Memory B cell (primary cell): ENCODE results near the gene MAGIX.

Experiments
- ATAC-seq: fragments of 150-1000 bp; cut with Tn5 transposase; 2 replicates; pipeline ENCODE4 v1.10.0; 2021; ENCODE audit warnings: low read depth, mild to moderate bottlenecking, moderate library complexity
- DNase-seq, 2 donors: peaks; one replicate each; pipeline ENCODE4 v3.0.0; 2022; ENCODE audit warnings: low spot score in 2 of 2
- H3K27ac Mint-ChIP-seq: one replicate; pipeline ENCODE4 v1.8.0; 2022; ENCODE audit warnings: mild to moderate bottlenecking, moderate library complexity, mixed read lengths
- H3K27me3 Mint-ChIP-seq: one replicate; pipeline ENCODE4 v1.8.0; 2022; ENCODE audit warnings: mixed read lengths
- H3K36me3 Mint-ChIP-seq: one replicate; pipeline ENCODE4 v1.8.0; 2022; ENCODE audit warnings: mild to moderate bottlenecking, mixed read lengths
- H3K4me1 Mint-ChIP-seq: one replicate; pipeline ENCODE4 v1.8.0; 2022; ENCODE audit warnings: mixed read lengths
- H3K4me3 Mint-ChIP-seq: one replicate; pipeline ENCODE4 v1.8.0; 2022; ENCODE audit warnings: mild to moderate bottlenecking, moderate library complexity, mixed read lengths
- H3K9me3 Mint-ChIP-seq: one replicate; pipeline ENCODE4 v1.8.0; 2022; ENCODE audit warnings: mixed read lengths

Gene MAGIX

DNA sequence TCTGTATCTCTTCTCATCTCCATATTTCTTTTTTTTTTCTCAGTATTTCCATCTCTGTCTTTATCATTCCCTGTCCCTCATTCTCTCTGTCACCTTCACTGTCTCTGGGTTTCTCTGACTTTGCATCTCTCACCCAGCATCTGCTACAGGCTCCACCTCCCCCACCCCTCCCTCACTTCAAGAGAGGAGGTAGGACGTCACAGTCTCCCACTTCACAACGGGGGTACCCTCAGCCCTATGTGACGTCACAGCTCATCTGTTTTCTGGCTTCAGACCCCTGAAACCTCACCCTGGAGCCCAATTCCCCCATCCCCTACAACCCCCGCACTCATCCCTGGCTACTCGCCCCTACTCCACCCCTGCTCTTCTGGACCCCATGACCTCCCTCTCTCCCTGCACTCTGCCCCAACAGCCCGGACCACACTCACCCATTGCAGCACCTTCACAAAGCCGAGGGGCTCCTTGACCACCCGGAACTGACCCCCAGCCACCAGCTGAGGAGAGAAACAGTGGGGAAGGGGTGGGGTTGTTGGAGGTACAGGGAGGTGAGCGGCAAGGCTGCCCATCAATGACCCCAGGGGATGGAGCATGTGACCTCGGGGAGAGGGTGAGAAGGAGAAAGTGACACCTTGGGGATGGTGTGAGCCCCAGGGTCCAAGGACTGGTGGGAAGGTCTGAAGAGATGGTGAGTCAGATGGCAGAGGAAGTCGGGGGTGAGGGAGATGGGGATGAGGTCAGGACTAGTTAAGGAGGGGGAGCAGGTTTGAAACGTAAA is 36.2 kb downstream of the MAGIX start:
- ATAC-seq, result no peak
- peak overlapping the region; percentile 70 for H3K4me3 Mint-ChIP-seq

DNA sequence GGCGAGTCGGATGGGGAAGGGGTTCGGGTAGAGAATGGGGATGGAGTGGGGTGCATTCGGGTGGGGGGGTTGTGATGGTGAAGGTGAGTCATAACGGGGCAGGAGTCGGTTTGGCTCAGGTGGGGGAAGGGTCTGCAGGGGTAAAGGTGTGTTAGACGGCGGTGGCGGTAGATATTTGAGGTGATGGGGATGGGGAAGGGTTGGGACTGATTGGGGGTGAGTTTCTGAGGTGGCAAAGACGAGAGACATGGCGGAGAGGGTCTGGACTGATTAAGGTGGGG is 36.7 kb downstream of the MAGIX start:
- no peak for ATAC-seq
- Mint-ChIP-seq H3K4me1 (peaks cover 20% of the 10 kb centered on the region), H3K36me3 (peaks cover 6% of the 10 kb centered on the region), H3K9me3 (no peaks in the 10 kb centered on the region), H3K4me3 (peak overlapping the region; percentile 70), H3K27ac (no peak overlapping the region), H3K27me3 (no peaks in the 10 kb centered on the region)
- no peak for DNase-seq

More for the DNA sequence above, 36.2 kb downstream of the MAGIX start:
- Mint-ChIP-seq H3K4me1 (peaks cover 20% of the 10 kb centered on the region), H3K9me3 (no peaks in the 10 kb centered on the region), H3K27me3 (no peaks in the 10 kb centered on the region), H3K27ac (no peak overlapping the region), H3K36me3 (peaks cover 6% of the 10 kb centered on the region)
- no peak for DNase-seq

DNA sequence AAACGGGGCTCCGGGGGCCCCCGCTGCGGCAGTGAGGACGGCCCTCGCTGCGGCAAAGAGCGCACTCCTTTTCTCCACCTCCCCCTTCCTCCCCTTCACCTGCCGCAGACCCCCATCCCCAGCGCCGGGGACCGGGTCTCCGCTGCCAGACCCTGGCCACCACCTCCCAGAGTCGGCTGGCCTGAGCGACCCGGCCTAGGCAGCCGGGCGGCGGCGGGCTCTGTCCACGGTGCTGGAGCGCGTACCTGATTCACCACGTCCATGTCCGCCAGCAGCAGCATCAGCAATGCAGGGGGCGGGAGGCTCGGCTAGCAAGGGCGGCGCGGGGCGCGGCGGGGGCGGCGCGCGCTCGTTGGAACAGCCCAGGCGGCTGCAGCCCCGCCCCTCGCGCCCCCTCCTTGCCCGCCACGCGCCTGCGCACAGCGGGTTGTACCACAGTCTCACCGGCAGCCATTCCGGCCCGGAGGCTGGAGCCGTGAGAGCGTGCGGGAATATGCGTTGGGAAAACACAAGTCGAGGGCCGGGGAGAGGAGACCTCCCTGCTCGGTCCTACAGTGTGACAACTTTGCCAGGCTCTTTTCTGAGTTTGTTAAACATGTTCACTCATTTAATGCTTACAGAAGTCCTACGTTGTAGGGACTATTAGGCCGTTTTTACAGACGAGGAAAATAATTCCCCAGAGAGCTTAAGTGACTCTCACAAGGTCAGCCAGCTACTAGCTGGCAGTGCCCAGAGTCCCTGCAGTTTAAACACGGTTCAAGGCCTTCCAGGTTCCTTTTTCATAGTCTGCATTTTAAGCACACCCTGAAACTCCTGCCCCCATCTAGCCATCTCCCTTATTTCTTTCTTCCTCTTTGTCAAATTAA is 37.6 kb downstream of the MAGIX start, which contains the start of gene SYP:
Gene SYP (minus strand): TSS at position 288 of the 866 bp plus-strand sequence. CDS start 7 bp downstream, at position 281.
- Mint-ChIP-seq H3K27ac (peak within 1 kb of the TSS; percentile 47), H3K9me3 (no peaks in the 10 kb centered on the region), H3K4me3 (peak within 1 kb of the TSS; percentile 70), H3K27me3 (no peaks in the 10 kb centered on the region), H3K36me3 (peaks cover 6% of the 10 kb centered on the region), H3K4me1 (peaks cover 20% of the 10 kb centered on the region)
- ATAC-seq (peak; percentile 97), DNase-seq (peak; percentile 83 to 85)

- ATAC-seq, result no peak
- Mint-ChIP-seq H3K27me3 (no peaks in the 10 kb centered on the region), H3K4me1 (peaks cover 16% of the 10 kb centered on the region), H3K9me3 (no peaks in the 10 kb centered on the region), H3K27ac (no peak overlapping the region), H3K4me3 (no peak overlapping the region), H3K36me3 (peaks cover 3% of the 10 kb centered on the region)
- no peak for DNase-seq
Observed at GRCh38 chrX:49202022-49202421, 39.5 kb downstream of the MAGIX start.

DNA sequence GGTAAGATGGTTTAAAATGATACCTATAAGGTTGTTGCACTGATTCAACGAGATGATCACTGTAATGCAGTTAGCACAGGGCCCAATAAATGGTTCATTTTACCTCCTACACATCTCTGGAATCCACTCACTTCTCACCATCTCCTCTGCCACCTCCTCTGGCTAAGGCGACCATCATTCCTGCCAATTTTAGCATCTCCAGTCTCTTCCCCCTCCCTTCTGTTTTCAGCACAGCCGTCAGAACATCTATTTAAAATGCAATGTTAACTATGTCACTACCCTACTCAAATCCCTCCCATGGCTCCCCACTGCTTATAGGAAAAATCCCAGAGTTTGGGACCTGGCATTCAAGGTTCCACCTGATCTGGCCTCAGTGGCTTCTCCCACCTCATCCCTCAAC is 41.0 kb downstream of the MAGIX start:
- no peak overlapping the region for H3K27ac Mint-ChIP-seq
- ATAC-seq, result no peak

GRCh38 chrX:49204017-49204416 is 41.5 kb downstream of the MAGIX start:
- Mint-ChIP-seq H3K27ac (no peak overlapping the region), H3K4me1 (peaks cover 7% of the 10 kb centered on the region), H3K9me3 (no peaks in the 10 kb centered on the region), H3K4me3 (no peak overlapping the region), H3K27me3 (peaks cover 1% of the 10 kb centered on the region), H3K36me3 (no peaks in the 10 kb centered on the region)
- ATAC-seq (no peak), DNase-seq (no peak)

More for the DNA sequence above, 41.0 kb downstream of the MAGIX start:
- no peaks in the 10 kb centered on the region for H3K9me3 Mint-ChIP-seq
- DNase-seq, result no peak
- H3K4me1 Mint-ChIP-seq, result peaks cover 10% of the 10 kb centered on the region
- no peak overlapping the region for H3K4me3 Mint-ChIP-seq
- H3K27me3 Mint-ChIP-seq, result peaks cover 1% of the 10 kb centered on the region
- no peaks in the 10 kb centered on the region for H3K36me3 Mint-ChIP-seq

DNA sequence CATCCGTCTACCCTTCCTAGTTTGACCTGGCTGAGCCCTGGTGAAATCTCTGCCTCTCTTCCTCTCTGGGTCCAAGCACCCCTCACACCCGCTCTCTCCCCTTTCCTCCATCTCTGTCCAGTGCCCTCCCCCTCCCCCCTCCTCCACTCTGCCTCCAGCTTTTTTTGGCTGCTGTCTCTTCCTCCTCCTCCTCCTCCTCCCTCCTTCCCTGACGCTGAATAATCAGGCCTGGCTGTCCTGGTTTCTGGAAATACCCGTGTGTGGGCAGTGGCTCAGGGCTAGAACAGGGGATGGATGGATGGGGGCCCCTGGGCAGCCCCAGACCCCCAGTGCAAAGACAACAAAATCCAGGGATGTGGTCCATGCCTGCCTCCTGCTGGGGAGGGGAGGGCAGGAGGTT is 42.2 kb downstream of the MAGIX start:
- H3K9me3 Mint-ChIP-seq, result no peaks in the 10 kb centered on the region
- H3K36me3 Mint-ChIP-seq, result no peaks in the 10 kb centered on the region
- H3K4me1 Mint-ChIP-seq, result peaks cover 3% of the 10 kb centered on the region
- ATAC-seq, result no peak
- H3K4me3 Mint-ChIP-seq, result no peak overlapping the region
- H3K27ac Mint-ChIP-seq, result no peak overlapping the region
- DNase-seq, result no peak
- H3K27me3 Mint-ChIP-seq, result peaks cover 1% of the 10 kb centered on the region

DNA sequence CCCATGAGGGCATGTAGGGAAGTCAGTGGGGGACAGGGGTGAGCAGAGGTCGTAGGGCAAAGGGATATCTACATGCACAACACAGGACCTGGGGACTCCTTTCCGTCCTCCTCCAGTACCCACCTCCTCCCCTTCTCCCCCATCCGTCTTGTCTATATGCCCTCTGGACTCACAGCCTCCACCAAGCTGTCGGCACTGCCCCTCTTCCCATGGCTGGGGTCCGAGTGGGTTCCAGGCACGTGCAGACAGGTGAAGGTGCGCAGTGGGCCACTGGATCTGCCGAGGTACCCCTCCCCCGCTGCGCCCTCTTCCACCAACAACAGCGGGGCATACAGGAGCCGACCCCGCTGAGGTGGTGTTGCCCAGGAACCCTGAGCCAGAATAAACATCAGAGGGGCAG is 42.9 kb downstream of the MAGIX start:
- ATAC-seq (no peak), DNase-seq (no peak)
- no peak overlapping the region for H3K4me3 Mint-ChIP-seq
- H3K9me3 Mint-ChIP-seq, result no peaks in the 10 kb centered on the region
- H3K27me3 Mint-ChIP-seq, result peaks cover 1% of the 10 kb centered on the region
- no peaks in the 10 kb centered on the region for H3K36me3 Mint-ChIP-seq
- H3K27ac Mint-ChIP-seq, result no peak overlapping the region
- H3K4me1 Mint-ChIP-seq, result peaks cover 3% of the 10 kb centered on the region

DNA sequence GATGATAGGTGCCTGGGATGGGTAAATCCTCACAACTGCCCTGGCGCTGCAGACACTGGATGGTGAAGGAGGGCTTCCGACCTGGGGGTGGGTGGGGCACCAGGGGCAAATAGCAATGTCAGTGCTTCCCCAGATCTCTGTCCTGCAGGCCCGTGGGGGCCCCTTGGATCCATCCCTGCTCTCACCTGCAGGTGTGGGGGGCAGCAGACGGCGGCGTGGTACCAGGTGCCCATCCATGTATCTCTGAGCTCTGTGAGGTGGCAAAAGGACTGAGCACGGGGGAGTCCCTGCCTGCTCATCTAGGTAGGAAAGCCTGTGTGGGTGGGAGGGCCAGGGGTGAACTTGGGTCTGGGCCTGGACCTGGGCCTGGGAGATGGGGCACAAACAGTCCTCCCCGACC is 44.0 kb downstream of the MAGIX start:
- Mint-ChIP-seq H3K4me3 (no peak overlapping the region), H3K36me3 (no peaks in the 10 kb centered on the region), H3K27me3 (peaks cover 1% of the 10 kb centered on the region), H3K9me3 (no peaks in the 10 kb centered on the region), H3K4me1 (no peaks in the 10 kb centered on the region), H3K27ac (no peak overlapping the region)
- ATAC-seq (no peak), DNase-seq (no peak)

DNA sequence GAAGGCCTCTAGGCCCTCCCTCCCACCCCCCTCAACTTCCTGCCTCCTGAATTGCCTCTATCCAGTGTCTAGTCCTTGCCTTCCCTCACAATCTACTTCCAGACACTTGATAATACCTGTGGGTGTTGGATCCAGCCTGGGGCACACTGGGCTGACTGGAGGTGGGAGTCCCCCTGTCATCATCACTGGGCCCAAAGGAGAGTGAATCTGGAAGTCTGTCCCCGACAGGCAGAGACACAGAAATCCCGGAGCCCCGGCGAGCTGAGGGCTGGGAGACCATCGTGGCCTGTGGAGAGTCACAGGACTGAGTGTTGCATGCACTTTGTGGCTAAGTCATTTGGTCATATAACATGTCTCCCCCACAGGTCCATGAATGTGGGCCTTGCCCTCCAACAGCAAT is 45.8 kb downstream of the MAGIX start:
- no peak overlapping the region for H3K4me3 Mint-ChIP-seq
- no peaks in the 10 kb centered on the region for H3K4me1 Mint-ChIP-seq
- H3K36me3 Mint-ChIP-seq, result peaks cover 4% of the 10 kb centered on the region
- DNase-seq, result no peak
- no peak overlapping the region for H3K27ac Mint-ChIP-seq
- H3K27me3 Mint-ChIP-seq, result peaks cover 1% of the 10 kb centered on the region
- peaks cover 4% of the 10 kb centered on the region for H3K9me3 Mint-ChIP-seq
- no peak for ATAC-seq

DNA sequence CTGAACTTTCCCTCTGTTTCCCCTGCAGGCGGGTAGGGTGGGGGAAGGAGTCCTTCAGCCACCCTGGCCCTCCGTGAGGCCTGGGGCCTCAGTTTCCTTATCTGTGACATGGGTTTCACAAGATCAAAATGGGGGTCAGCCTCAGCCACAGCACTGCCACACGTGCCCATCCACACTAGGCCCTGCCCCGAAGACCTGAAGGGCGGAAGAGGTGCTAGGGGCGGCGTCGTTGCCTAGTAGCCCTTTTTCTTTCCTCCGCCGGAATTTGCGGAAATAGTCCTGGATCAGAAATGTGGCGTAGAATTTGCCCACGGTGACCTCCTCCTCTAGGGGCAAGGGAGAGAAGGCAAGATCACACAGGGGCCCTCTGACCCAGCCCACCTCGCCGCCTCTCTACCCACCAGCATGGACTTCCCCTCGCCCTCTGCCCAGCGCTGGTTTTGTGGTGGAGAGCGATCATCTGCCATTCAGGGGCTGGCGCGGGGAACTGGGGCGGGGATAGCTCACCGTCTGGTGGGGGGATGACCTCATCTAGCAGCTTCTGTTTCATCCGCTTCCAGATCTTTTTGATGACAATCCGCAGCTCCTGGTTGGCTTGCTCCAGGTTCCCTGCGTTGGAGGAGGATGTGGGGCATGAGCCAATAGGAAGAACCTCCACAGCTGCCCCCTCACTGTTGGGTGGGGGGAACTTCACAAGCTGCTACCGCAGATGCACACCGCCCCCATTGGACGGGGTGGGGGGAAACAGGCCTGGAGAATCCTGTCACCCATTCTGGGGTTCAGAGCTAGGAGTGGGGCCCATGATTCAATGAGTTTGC is 47.1 kb downstream of the MAGIX start:
- H3K4me3 Mint-ChIP-seq, result no peak overlapping the region
- peaks cover 1% of the 10 kb centered on the region for H3K27me3 Mint-ChIP-seq
- peaks cover 5% of the 10 kb centered on the region for H3K36me3 Mint-ChIP-seq
- H3K27ac Mint-ChIP-seq, result no peak overlapping the region
- H3K9me3 Mint-ChIP-seq, result peaks cover 5% of the 10 kb centered on the region
- no peak for ATAC-seq
- no peaks in the 10 kb centered on the region for H3K4me1 Mint-ChIP-seq
- DNase-seq, result no peak

- DNase-seq, result no peak
- Mint-ChIP-seq H3K27me3 (peaks cover 1% of the 10 kb centered on the region), H3K4me3 (no peak overlapping the region), H3K36me3 (peaks cover 8% of the 10 kb centered on the region), H3K9me3 (peaks cover 5% of the 10 kb centered on the region), H3K27ac (no peak overlapping the region), H3K4me1 (no peaks in the 10 kb centered on the region)
- ATAC-seq, result no peak
Observed at GRCh38 chrX:49210406-49210805, 47.8 kb downstream of the MAGIX start.

DNA sequence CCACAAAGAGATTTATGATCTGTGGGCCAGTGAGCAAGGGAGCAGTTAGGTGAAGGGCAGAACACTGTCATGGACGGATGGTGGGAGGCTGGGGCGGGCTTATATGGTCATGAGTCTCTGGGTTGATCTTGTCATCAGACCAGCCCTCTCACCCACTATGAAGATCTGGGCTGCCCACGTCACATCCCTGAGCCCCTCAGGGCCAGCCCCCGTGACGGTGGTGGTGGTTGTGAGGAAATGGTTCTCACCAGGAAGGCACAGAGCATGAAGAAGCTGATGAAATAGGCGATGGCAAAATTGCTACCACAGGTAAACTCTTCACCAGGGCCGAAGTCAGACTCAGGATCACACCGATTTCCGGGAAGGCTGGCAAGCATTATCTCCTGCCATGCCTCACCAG is 48.5 kb downstream of the MAGIX start:
- DNase-seq (no peak), ATAC-seq (no peak)
- Mint-ChIP-seq H3K9me3 (peaks cover 5% of the 10 kb centered on the region), H3K27ac (no peak overlapping the region), H3K4me1 (no peaks in the 10 kb centered on the region), H3K36me3 (peaks cover 8% of the 10 kb centered on the region), H3K27me3 (peaks cover 2% of the 10 kb centered on the region), H3K4me3 (no peak overlapping the region)

- Mint-ChIP-seq H3K27me3 (peaks cover 4% of the 10 kb centered on the region), H3K4me1 (no peaks in the 10 kb centered on the region), H3K9me3 (peaks cover 5% of the 10 kb centered on the region), H3K36me3 (peaks cover 8% of the 10 kb centered on the region), H3K4me3 (no peak overlapping the region), H3K27ac (no peak overlapping the region)
- DNase-seq (no peak), ATAC-seq (no peak)
Observed at GRCh38 chrX:49212209-49212608, 49.7 kb downstream of the MAGIX start.
